ENCODE data around the gene AEBP2. TPM values are rescaled to one million over a fixed set of nuclear protein-coding genes. Genes with fewer than 3 reads are reported as not detected.

Gene AEBP2
- total and polyA plus RNA-seq, 3 experiments from 2014 or later, result 14.8 to 77.0 (median 73.6) TPM

GRCh38 chr12:19453961-19454360, 14.7 kb downstream of the AEBP2 start:
- Mint-ChIP-seq H3K27ac (peak overlapping the region in 4 of 8 donors; percentile 25 to 81 (median 34)), H3K4me1 (peaks cover 76 to 93% (median 91%) of the 10 kb centered on the region in 3 donors), H3K9me3 (no peaks in the 10 kb centered on the region), H3K27me3 (no peaks in the 10 kb centered on the region), H3K4me3 (peak overlapping the region in 4 of 7 donors; percentile 3 to 24 (median 14)), H3K36me3 (peaks cover 0 to 24% (median 10%) of the 10 kb centered on the region in 3 donors)
- Histone ChIP-seq H3K4me1 (ENCODE audit: insufficient read depth, low read length) (peaks cover 38% of the 10 kb centered on the region), H3K36me3 (ENCODE audit: insufficient read depth, low read length) (no peaks in the 10 kb centered on the region), H3K4me3 (ENCODE audit: low read length) (no peak overlapping the region), H3K9me3 (ENCODE audit: low read length) (no peaks in the 10 kb centered on the region), H3K27me3 (ENCODE audit: insufficient read depth, low read length, poor library complexity, severe bottlenecking) (no peaks in the 10 kb centered on the region), H3K27ac (ENCODE audit: low read depth, low read length) (no peak overlapping the region)
- DNase-seq, result no peak
- CTCF ChIA-PET, result no interaction called here
- POLR2A ChIA-PET, result no interaction called here

GRCh38 chr12:19454837-19455236, 15.5 kb downstream of the AEBP2 start:
- no peaks in the 10 kb centered on the region for H3K27me3 Mint-ChIP-seq

GRCh38 chr12:19456176-19456575, 16.9 kb downstream of the AEBP2 start:
- Histone ChIP-seq H3K4me3 (ENCODE audit: low read length) (no peak overlapping the region), H3K27me3 (ENCODE audit: insufficient read depth, low read length, poor library complexity, severe bottlenecking) (no peaks in the 10 kb centered on the region), H3K9me3 (ENCODE audit: low read length) (no peaks in the 10 kb centered on the region), H3K27ac (ENCODE audit: low read depth, low read length) (no peak overlapping the region), H3K36me3 (ENCODE audit: insufficient read depth, low read length) (no peaks in the 10 kb centered on the region), H3K4me1 (ENCODE audit: insufficient read depth, low read length) (peaks cover 31% of the 10 kb centered on the region)
- peak overlapping the region in 2 of 7 donors; percentile 1 to 32 for H3K4me3 Mint-ChIP-seq
- H3K27me3 Mint-ChIP-seq, result no peaks in the 10 kb centered on the region
- H3K9me3 Mint-ChIP-seq, result no peaks in the 10 kb centered on the region
- CTCF ChIA-PET, result no interaction called here
- POLR2A ChIA-PET, result no interaction called here
- peak overlapping the region in 1 of 8 donors; percentile 29 for H3K27ac Mint-ChIP-seq
- no peak for DNase-seq
- H3K4me1 Mint-ChIP-seq, result peaks cover 66 to 87% (median 85%) of the 10 kb centered on the region in 3 donors
- H3K36me3 Mint-ChIP-seq, result peaks cover 0 to 23% (median 10%) of the 10 kb centered on the region in 3 donors

More at GRCh38 chr12:19454837-19455236, 15.5 kb downstream of the AEBP2 start:
- no peaks in the 10 kb centered on the region for H3K9me3 ChIP-seq (ENCODE audit: low read length)
- Mint-ChIP-seq H3K9me3 (no peaks in the 10 kb centered on the region), H3K4me1 (peaks cover 70 to 91% (median 88%) of the 10 kb centered on the region in 3 donors), H3K36me3 (peaks cover 0 to 24% (median 10%) of the 10 kb centered on the region in 3 donors), H3K4me3 (peak overlapping the region in 2 of 7 donors; percentile 15), H3K27ac (peak overlapping the region in 2 of 8 donors; percentile 47 to 76)
- ChIA-PET CTCF (no interaction called here), POLR2A (no interaction called here)
- no peak for DNase-seq
- no peak overlapping the region for H3K4me3 ChIP-seq (ENCODE audit: low read length)
- H3K36me3 ChIP-seq (ENCODE audit: insufficient read depth, low read length), result no peaks in the 10 kb centered on the region
- H3K27me3 ChIP-seq (ENCODE audit: insufficient read depth, low read length, poor library complexity, severe bottlenecking), result no peaks in the 10 kb centered on the region
- peaks cover 33% of the 10 kb centered on the region for H3K4me1 ChIP-seq (ENCODE audit: insufficient read depth, low read length)
- no peak overlapping the region for H3K27ac ChIP-seq (ENCODE audit: low read depth, low read length)

GRCh38 chr12:19457561-19457960, 18.3 kb downstream of the AEBP2 start:
- Histone ChIP-seq H3K27me3 (ENCODE audit: insufficient read depth, low read length, poor library complexity, severe bottlenecking) (no peaks in the 10 kb centered on the region), H3K4me1 (ENCODE audit: insufficient read depth, low read length) (peaks cover 28% of the 10 kb centered on the region), H3K4me3 (ENCODE audit: low read length) (no peak overlapping the region), H3K36me3 (ENCODE audit: insufficient read depth, low read length) (peaks cover 2% of the 10 kb centered on the region), H3K27ac (ENCODE audit: low read depth, low read length) (no peak overlapping the region), H3K9me3 (ENCODE audit: low read length) (no peaks in the 10 kb centered on the region)
- Mint-ChIP-seq H3K9me3 (no peaks in the 10 kb centered on the region), H3K4me1 (peaks cover 69 to 87% (median 86%) of the 10 kb centered on the region in 3 donors), H3K4me3 (peak overlapping the region in 1 of 7 donors; percentile 72), H3K27me3 (no peaks in the 10 kb centered on the region), H3K27ac (peak overlapping the region in 3 of 8 donors; percentile 21 to 69 (median 57)), H3K36me3 (peaks cover 0 to 28% (median 8%) of the 10 kb centered on the region in 3 donors)
- ChIA-PET CTCF (no interaction called here), POLR2A (no interaction called here)
- DNase-seq, result no peak

- no peak for DNase-seq
- no peaks in the 10 kb centered on the region for H3K27me3 Mint-ChIP-seq
- H3K4me3 Mint-ChIP-seq, result no peak overlapping the region
- H3K27ac ChIP-seq (ENCODE audit: low read depth, low read length), result no peak overlapping the region
- H3K27me3 ChIP-seq (ENCODE audit: insufficient read depth, low read length, poor library complexity, severe bottlenecking), result no peaks in the 10 kb centered on the region
- peaks cover 24% of the 10 kb centered on the region for H3K4me1 ChIP-seq (ENCODE audit: insufficient read depth, low read length)
- ChIA-PET CTCF (no interaction called here), POLR2A (no interaction called here)
- H3K4me3 ChIP-seq (ENCODE audit: low read length), result no peak overlapping the region
- peaks cover 70 to 85% (median 78%) of the 10 kb centered on the region in 3 donors for H3K4me1 Mint-ChIP-seq
- H3K36me3 Mint-ChIP-seq, result peaks cover 4 to 36% (median 11%) of the 10 kb centered on the region in 3 donors
- H3K36me3 ChIP-seq (ENCODE audit: insufficient read depth, low read length), result peaks cover 8% of the 10 kb centered on the region
- H3K9me3 ChIP-seq (ENCODE audit: low read length), result no peaks in the 10 kb centered on the region
- peak overlapping the region in 2 of 8 donors; percentile 34 to 76 for H3K27ac Mint-ChIP-seq
- H3K9me3 Mint-ChIP-seq, result no peaks in the 10 kb centered on the region
These were observed 19.4 kb downstream of the AEBP2 start for GRCh38 chr12:19458733-19459132.

- no peak for DNase-seq
- peak overlapping the region in 4 of 8 donors; percentile 13 to 66 (median 22) for H3K27ac Mint-ChIP-seq
These were observed 22.7 kb downstream of the AEBP2 start for GRCh38 chr12:19461999-19462398.

GRCh38 chr12:19462406-19462805, 23.1 kb downstream of the AEBP2 start:
- H3K27me3 ChIP-seq (ENCODE audit: insufficient read depth, low read length, poor library complexity, severe bottlenecking), result no peaks in the 10 kb centered on the region
- Mint-ChIP-seq H3K9me3 (no peaks in the 10 kb centered on the region), H3K36me3 (peaks cover 13 to 52% (median 17%) of the 10 kb centered on the region in 3 donors), H3K27me3 (no peaks in the 10 kb centered on the region), H3K4me3 (no peak overlapping the region), H3K27ac (peak overlapping the region in 3 of 8 donors; percentile 14 to 66 (median 31)), H3K4me1 (peaks cover 46 to 60% (median 52%) of the 10 kb centered on the region in 3 donors)
- no peak overlapping the region for H3K27ac ChIP-seq (ENCODE audit: low read depth, low read length)
- H3K4me3 ChIP-seq (ENCODE audit: low read length), result no peak overlapping the region
- CTCF ChIA-PET, result no interaction called here
- POLR2A ChIA-PET, result no interaction called here
- H3K4me1 ChIP-seq (ENCODE audit: insufficient read depth, low read length), result peaks cover 13% of the 10 kb centered on the region
- no peaks in the 10 kb centered on the region for H3K9me3 ChIP-seq (ENCODE audit: low read length)
- H3K36me3 ChIP-seq (ENCODE audit: insufficient read depth, low read length), result peaks cover 16% of the 10 kb centered on the region
- DNase-seq, result no peak

More at GRCh38 chr12:19461999-19462398, 22.7 kb downstream of the AEBP2 start:
- POLR2A ChIA-PET, result no interaction called here
- Histone ChIP-seq H3K36me3 (ENCODE audit: insufficient read depth, low read length) (peaks cover 16% of the 10 kb centered on the region), H3K9me3 (ENCODE audit: low read length) (no peaks in the 10 kb centered on the region), H3K4me3 (ENCODE audit: low read length) (no peak overlapping the region), H3K27me3 (ENCODE audit: insufficient read depth, low read length, poor library complexity, severe bottlenecking) (no peaks in the 10 kb centered on the region), H3K4me1 (ENCODE audit: insufficient read depth, low read length) (peaks cover 15% of the 10 kb centered on the region), H3K27ac (ENCODE audit: low read depth, low read length) (no peak overlapping the region)
- H3K4me3 Mint-ChIP-seq, result peak overlapping the region in 1 of 7 donors; percentile 1
- peaks cover 50 to 64% (median 56%) of the 10 kb centered on the region in 3 donors for H3K4me1 Mint-ChIP-seq
- CTCF ChIA-PET, result no interaction called here
- peaks cover 12 to 51% (median 16%) of the 10 kb centered on the region in 3 donors for H3K36me3 Mint-ChIP-seq
- H3K9me3 Mint-ChIP-seq, result no peaks in the 10 kb centered on the region
- H3K27me3 Mint-ChIP-seq, result no peaks in the 10 kb centered on the region

GRCh38 chr12:19464192-19464580, 24.9 kb downstream of the AEBP2 start:
- no peak for DNase-seq
- Histone ChIP-seq H3K36me3 (ENCODE audit: insufficient read depth, low read length) (peaks cover 16% of the 10 kb centered on the region), H3K27me3 (ENCODE audit: insufficient read depth, low read length, poor library complexity, severe bottlenecking) (no peaks in the 10 kb centered on the region), H3K4me1 (ENCODE audit: insufficient read depth, low read length) (peaks cover 3% of the 10 kb centered on the region), H3K4me3 (ENCODE audit: low read length) (no peak overlapping the region), H3K9me3 (ENCODE audit: low read length) (no peaks in the 10 kb centered on the region), H3K27ac (ENCODE audit: low read depth, low read length) (no peak overlapping the region)
- H3K4me3 Mint-ChIP-seq, result no peak overlapping the region
- no peaks in the 10 kb centered on the region for H3K27me3 Mint-ChIP-seq
- H3K36me3 Mint-ChIP-seq, result peaks cover 13 to 58% (median 24%) of the 10 kb centered on the region in 3 donors
- H3K27ac Mint-ChIP-seq, result no peak overlapping the region
- no peaks in the 10 kb centered on the region for H3K9me3 Mint-ChIP-seq
- ChIA-PET POLR2A (no interaction called here), CTCF (interaction anchor here (1.3 kb wide), 1 partner anchor 13 kb away, joined by 3 read pairs; no protein-coding TSS in a partner anchor)
- peaks cover 38 to 53% (median 47%) of the 10 kb centered on the region in 3 donors for H3K4me1 Mint-ChIP-seq

Data from CD8-positive, alpha-beta memory T cell (primary cell).